ENCODE results near the gene PITPNC1.

The PITPNC1 gene

DNA sequence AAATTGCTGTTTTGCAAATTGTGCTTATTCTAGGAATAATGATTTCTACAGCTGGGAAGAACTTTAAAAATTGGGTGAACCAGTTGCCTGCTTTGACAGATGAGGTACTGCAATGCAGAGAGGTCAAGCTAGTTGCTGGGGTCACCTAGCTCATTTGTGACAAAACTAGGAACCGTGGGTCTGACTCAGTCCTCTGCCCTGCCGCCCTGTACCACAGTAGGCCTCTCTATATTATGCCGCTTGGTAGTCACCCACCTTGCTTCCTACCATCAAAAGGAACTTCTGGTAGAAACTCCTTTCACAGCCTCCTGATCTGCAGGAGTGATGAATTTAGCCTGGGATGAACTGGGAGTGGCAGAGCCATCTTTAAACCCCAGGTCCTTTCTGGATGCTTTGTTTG is 105.7 kb downstream of the PITPNC1 start:
- no peaks in the 10 kb centered on the region for H3K36me3 ChIP-seq (ENCODE audit: control insufficient read depth in 1 of 2, insufficient read depth in 2 of 2, low read length in 2 of 2)
- H3K27ac ChIP-seq (ENCODE audit: low read length) = no peak overlapping the region
- no peaks in the 10 kb centered on the region for H3K4me1 ChIP-seq (ENCODE audit: control insufficient read depth in 1 of 2, insufficient read depth in 2 of 2, low read length in 2 of 2)
- H3K27me3 ChIP-seq (ENCODE audit: low read depth, low read length) = no peaks in the 10 kb centered on the region
- H3K9me3 ChIP-seq (ENCODE audit: control insufficient read depth in 1 of 2, low read length in 2 of 2) = no peaks in the 10 kb centered on the region
- no peak overlapping the region for H3K4me3 ChIP-seq (ENCODE audit: low read depth in 1 of 2, low read length in 2 of 2)

DNA sequence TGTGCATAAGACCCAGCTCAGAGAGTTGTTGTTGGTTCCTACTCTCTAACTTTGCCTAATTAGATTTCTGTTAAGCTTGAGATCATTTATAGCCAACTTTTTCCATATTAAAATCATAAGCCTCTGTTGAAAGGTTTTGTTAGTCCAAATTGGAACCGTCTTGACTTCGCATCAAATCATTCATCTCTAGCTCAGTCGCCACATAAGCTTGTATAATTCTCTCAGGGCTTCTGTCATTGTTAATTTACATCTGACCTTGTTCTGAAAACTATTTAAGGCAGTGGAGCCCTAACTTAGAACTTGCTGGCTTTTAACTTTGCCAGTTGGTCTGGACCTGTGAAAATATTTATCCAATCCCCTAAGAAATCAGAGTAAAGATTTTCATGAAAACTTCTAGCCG is 107.2 kb downstream of the PITPNC1 start:
- Histone ChIP-seq H3K9me3 (ENCODE audit: control insufficient read depth in 1 of 2, low read length in 2 of 2) (no peaks in the 10 kb centered on the region), H3K4me3 (ENCODE audit: low read depth in 1 of 2, low read length in 2 of 2) (no peak overlapping the region), H3K27ac (ENCODE audit: low read length) (no peak overlapping the region), H3K27me3 (ENCODE audit: low read depth, low read length) (no peaks in the 10 kb centered on the region), H3K36me3 (ENCODE audit: control insufficient read depth in 1 of 2, insufficient read depth in 2 of 2, low read length in 2 of 2) (no peaks in the 10 kb centered on the region), H3K4me1 (ENCODE audit: control insufficient read depth in 1 of 2, insufficient read depth in 2 of 2, low read length in 2 of 2) (no peaks in the 10 kb centered on the region)

DNA sequence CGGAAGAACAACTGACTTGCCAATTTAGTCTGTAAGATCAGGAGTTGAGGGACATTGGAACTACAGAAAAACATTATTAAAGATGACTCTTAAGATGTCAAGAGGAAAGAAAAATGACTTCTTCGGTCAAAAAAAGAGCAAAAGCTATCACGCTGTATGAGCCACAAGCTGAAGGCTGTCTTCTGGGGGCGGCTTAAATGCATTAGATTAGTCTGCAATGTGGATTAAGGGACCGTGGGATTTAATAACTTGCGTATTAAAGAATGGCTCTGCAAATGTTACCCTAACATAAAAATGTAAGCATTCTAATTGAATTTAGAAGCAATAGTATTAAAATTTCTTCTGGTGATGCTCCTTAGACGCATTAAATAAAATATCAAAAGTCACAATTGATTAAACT is 108.6 kb downstream of the PITPNC1 start:
- no peaks in the 10 kb centered on the region for H3K27me3 ChIP-seq (ENCODE audit: low read depth, low read length)
- H3K9me3 ChIP-seq (ENCODE audit: control insufficient read depth in 1 of 2, low read length in 2 of 2) = no peaks in the 10 kb centered on the region
- H3K36me3 ChIP-seq (ENCODE audit: control insufficient read depth in 1 of 2, insufficient read depth in 2 of 2, low read length in 2 of 2) = no peaks in the 10 kb centered on the region
- H3K4me1 ChIP-seq (ENCODE audit: control insufficient read depth in 1 of 2, insufficient read depth in 2 of 2, low read length in 2 of 2) = no peaks in the 10 kb centered on the region
- H3K4me3 ChIP-seq (ENCODE audit: low read depth in 1 of 2, low read length in 2 of 2) = no peak overlapping the region
- H3K27ac ChIP-seq (ENCODE audit: low read length) = no peak overlapping the region

DNA sequence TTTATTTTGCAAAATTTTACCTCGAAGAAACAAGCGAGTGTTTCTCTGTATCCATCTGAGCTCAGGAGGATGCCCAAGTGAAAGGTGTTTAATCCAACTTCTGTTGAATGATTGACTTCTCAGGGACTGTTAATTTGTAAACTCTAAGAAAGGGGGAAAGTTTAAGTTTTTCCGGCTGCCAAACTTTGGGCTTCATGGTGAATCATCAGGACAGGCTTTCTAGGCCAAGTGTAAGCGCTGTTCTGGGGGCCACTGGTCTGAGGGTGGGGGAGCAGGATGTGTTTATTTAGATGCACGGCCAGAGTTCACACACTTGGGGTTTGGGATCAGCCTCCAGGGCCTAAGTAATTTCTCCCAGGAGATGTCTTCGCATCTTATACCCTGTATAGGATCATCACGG is 110.4 kb downstream of the PITPNC1 start:
- Histone ChIP-seq H3K27me3 (ENCODE audit: low read depth, low read length) (no peaks in the 10 kb centered on the region), H3K36me3 (ENCODE audit: control insufficient read depth in 1 of 2, insufficient read depth in 2 of 2, low read length in 2 of 2) (no peaks in the 10 kb centered on the region), H3K4me1 (ENCODE audit: control insufficient read depth in 1 of 2, insufficient read depth in 2 of 2, low read length in 2 of 2) (peaks cover 0 to 8% of the 10 kb centered on the region in 2 donors), H3K9me3 (ENCODE audit: control insufficient read depth in 1 of 2, low read length in 2 of 2) (no peaks in the 10 kb centered on the region), H3K27ac (ENCODE audit: low read length) (no peak overlapping the region), H3K4me3 (ENCODE audit: low read depth in 1 of 2, low read length in 2 of 2) (no peak overlapping the region)

DNA sequence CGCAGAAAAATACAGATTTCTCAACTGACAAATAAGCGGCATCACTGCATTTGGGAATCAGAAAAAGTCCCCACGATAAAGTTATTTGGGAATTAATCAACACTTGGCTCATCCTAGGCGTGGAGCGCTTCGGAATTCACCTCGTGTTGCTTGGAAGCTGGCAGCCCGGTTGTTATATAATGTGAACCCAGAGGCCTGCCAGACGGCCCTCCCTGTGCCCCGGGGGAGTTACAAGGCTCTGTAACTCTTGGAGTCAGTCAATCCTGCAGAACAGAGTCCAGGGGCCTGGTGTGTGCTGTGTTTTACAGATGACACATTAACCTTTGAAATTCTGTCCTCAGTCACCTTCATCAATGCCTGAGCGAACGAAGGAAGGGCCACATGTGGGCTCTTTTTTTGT is 111.1 kb downstream of the PITPNC1 start:
- no peaks in the 10 kb centered on the region for H3K36me3 ChIP-seq (ENCODE audit: control insufficient read depth in 1 of 2, insufficient read depth in 2 of 2, low read length in 2 of 2)
- H3K27ac ChIP-seq (ENCODE audit: low read length) = no peak overlapping the region
- no peak overlapping the region for H3K4me3 ChIP-seq (ENCODE audit: low read depth in 1 of 2, low read length in 2 of 2)
- H3K4me1 ChIP-seq (ENCODE audit: control insufficient read depth in 1 of 2, insufficient read depth in 2 of 2, low read length in 2 of 2) = peaks cover 0 to 8% of the 10 kb centered on the region in 2 donors
- no peaks in the 10 kb centered on the region for H3K27me3 ChIP-seq (ENCODE audit: low read depth, low read length)
- no peaks in the 10 kb centered on the region for H3K9me3 ChIP-seq (ENCODE audit: control insufficient read depth in 1 of 2, low read length in 2 of 2)

DNA sequence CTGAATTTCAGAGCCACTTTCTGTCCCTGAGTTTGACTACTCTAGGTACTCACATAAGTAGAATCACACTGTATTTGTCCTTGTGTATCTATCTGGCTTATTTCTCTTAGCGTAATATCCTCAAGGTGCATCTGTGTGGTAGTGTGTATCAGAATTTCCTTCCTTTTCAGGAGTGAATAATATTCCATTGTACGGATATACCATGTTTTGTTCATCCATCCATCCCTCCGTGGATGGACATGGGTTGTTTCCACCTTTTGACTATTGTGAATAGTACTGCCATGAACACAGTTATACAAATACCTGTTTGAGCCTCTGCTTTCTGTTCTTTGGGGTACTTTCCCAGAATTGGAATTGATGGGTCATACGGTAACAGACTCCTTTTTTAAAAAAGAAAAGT is 111.7 kb downstream of the PITPNC1 start:
- no peaks in the 10 kb centered on the region for H3K27me3 ChIP-seq (ENCODE audit: low read depth, low read length)
- no peaks in the 10 kb centered on the region for H3K36me3 ChIP-seq (ENCODE audit: control insufficient read depth in 1 of 2, insufficient read depth in 2 of 2, low read length in 2 of 2)
- peaks cover 0 to 8% of the 10 kb centered on the region in 2 donors for H3K4me1 ChIP-seq (ENCODE audit: control insufficient read depth in 1 of 2, insufficient read depth in 2 of 2, low read length in 2 of 2)
- no peak overlapping the region for H3K27ac ChIP-seq (ENCODE audit: low read length)
- H3K9me3 ChIP-seq (ENCODE audit: control insufficient read depth in 1 of 2, low read length in 2 of 2) = no peaks in the 10 kb centered on the region
- H3K4me3 ChIP-seq (ENCODE audit: low read depth in 1 of 2, low read length in 2 of 2) = no peak overlapping the region

DNA sequence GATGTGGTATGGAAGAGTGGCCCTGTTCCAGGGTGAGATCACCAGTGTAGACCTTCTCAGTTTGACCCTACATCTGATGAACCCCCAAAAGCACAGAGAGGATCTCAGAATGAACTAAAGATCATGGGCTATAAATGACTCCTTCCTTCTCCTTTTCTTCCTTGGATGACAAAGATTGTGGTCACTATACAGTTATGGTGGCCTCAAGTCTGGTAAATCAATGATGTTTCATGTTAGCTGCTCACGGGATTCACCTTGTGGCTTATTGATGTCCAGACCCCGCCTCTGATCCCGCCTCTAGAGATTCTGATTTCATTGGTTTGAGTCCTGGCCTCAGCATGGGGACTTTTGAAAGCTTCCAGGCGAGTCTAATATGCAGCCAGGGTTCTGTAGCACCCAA is 112.2 kb downstream of the PITPNC1 start:
- Histone ChIP-seq H3K4me3 (ENCODE audit: low read depth in 1 of 2, low read length in 2 of 2) (no peak overlapping the region), H3K27me3 (ENCODE audit: low read depth, low read length) (no peaks in the 10 kb centered on the region), H3K9me3 (ENCODE audit: control insufficient read depth in 1 of 2, low read length in 2 of 2) (no peaks in the 10 kb centered on the region), H3K36me3 (ENCODE audit: control insufficient read depth in 1 of 2, insufficient read depth in 2 of 2, low read length in 2 of 2) (no peaks in the 10 kb centered on the region), H3K27ac (ENCODE audit: low read length) (no peak overlapping the region), H3K4me1 (ENCODE audit: control insufficient read depth in 1 of 2, insufficient read depth in 2 of 2, low read length in 2 of 2) (peaks cover 0 to 8% of the 10 kb centered on the region in 2 donors)

DNA sequence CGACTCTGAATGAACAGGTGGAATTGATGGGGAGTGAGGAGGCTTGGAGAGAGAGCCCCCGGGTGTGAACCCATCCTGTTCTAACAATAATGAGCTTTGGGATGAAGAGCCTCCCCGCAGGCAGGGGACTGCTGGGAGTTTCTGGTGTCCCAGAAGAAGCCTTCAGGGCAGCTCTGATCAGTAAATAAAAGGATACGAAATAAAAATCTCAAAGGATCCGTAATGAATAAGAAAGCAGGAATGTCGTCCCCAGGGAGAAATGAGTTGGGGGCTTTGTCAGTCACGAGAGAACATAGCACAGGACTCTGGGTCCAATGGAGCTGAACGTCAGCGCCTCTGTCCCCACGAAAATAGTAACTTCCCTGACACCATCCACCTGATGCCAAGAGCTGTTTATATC is 113.4 kb downstream of the PITPNC1 start:
- no peaks in the 10 kb centered on the region for H3K27me3 ChIP-seq (ENCODE audit: low read depth, low read length)
- H3K4me1 ChIP-seq (ENCODE audit: control insufficient read depth in 1 of 2, insufficient read depth in 2 of 2, low read length in 2 of 2) = peaks cover 0 to 8% of the 10 kb centered on the region in 2 donors
- H3K4me3 ChIP-seq (ENCODE audit: low read depth in 1 of 2, low read length in 2 of 2) = peak overlapping the region; percentile 19 to 44
- peak overlapping the region; percentile 12 for H3K27ac ChIP-seq (ENCODE audit: low read length)
- H3K36me3 ChIP-seq (ENCODE audit: control insufficient read depth in 1 of 2, insufficient read depth in 2 of 2, low read length in 2 of 2) = no peaks in the 10 kb centered on the region
- H3K9me3 ChIP-seq (ENCODE audit: control insufficient read depth in 1 of 2, low read length in 2 of 2) = no peaks in the 10 kb centered on the region

DNA sequence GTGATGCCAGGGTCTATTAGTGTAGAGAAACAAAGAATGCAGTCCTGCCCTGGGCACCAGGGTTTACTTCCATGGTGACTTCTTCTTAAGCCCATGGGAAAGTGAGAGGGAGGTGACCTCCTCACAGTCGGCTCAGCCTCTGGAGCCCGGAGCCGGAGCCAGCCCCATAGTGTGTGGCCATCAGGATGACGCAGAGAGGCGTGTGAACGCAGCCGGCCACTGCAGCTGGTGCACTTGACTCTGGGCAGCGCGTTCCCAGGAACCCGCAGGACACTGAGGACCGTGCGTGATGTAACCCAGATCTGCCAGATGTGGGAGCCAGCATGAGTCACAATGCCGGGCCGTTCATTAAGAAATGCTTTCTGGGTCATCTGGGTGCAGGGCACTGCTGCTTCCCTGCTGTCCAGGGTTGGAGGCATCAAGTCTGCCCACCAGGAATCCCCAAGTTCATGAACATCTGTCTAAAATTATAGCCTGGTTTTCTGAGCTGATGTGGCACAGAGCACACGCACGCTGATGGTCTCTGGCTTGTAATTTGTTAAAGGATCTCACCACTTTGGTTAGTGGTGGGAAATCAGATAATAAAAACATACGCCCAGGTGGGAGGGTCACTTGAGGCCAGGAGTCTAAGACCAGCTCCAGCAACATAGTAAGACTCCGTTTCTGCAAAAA is 114.1 kb downstream of the PITPNC1 start:
- Histone ChIP-seq H3K36me3 (ENCODE audit: control insufficient read depth in 1 of 2, insufficient read depth in 2 of 2, low read length in 2 of 2) (no peaks in the 10 kb centered on the region), H3K27ac (ENCODE audit: low read length) (peak overlapping the region; percentile 12), H3K4me1 (ENCODE audit: control insufficient read depth in 1 of 2, insufficient read depth in 2 of 2, low read length in 2 of 2) (peaks cover 0 to 8% of the 10 kb centered on the region in 2 donors), H3K27me3 (ENCODE audit: low read depth, low read length) (no peaks in the 10 kb centered on the region), H3K4me3 (ENCODE audit: low read depth in 1 of 2, low read length in 2 of 2) (peak overlapping the region; percentile 19 to 44), H3K9me3 (ENCODE audit: control insufficient read depth in 1 of 2, low read length in 2 of 2) (no peaks in the 10 kb centered on the region)

DNA sequence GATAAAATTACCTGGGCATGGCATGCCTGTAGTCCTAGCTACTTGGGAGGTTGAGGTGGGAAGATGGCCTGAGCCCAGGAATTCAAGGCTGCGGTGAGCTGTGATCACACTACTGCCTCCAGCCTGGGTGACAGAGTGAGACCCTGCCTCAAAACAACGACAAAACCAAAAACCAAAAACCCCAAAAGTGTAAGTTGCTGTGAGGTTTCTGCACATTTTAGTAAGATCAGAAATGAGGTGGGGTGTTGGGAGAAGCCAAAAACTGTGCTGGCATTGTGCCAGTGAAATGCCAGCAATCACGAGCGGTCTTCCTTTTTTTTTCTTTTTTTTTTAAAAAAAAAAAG is 114.6 kb downstream of the PITPNC1 start:
- Histone ChIP-seq H3K36me3 (ENCODE audit: control insufficient read depth in 1 of 2, insufficient read depth in 2 of 2, low read length in 2 of 2) (no peaks in the 10 kb centered on the region), H3K4me1 (ENCODE audit: control insufficient read depth in 1 of 2, insufficient read depth in 2 of 2, low read length in 2 of 2) (peaks cover 0 to 8% of the 10 kb centered on the region in 2 donors), H3K9me3 (ENCODE audit: control insufficient read depth in 1 of 2, low read length in 2 of 2) (no peaks in the 10 kb centered on the region), H3K4me3 (ENCODE audit: low read depth in 1 of 2, low read length in 2 of 2) (peak overlapping the region in 1 of 2 donors; percentile 44), H3K27ac (ENCODE audit: low read length) (no peak overlapping the region), H3K27me3 (ENCODE audit: low read depth, low read length) (no peaks in the 10 kb centered on the region)

DNA sequence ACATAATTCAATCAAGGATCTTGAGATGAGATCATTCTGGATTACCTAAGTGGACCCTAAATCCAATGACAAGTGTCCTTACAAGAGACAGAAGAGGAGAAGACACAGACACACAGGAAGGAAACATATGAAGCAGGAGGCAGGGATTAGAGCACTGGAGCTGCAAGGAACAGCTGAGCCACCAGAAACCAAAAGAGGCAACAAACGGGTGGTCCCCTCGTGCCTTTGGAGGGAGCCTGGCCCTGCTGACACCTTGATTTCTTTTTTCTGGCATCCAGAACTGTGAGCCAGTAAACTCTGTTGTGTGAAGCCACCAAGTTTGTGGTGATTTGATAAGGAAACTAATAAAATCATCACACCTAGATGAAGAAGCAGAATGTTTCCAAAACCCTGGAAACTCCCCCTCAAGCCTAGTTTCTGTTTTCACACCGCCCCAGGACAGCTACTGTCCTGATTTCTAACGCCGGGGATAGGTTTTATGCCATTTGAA is 115.2 kb downstream of the PITPNC1 start:
- Histone ChIP-seq H3K27ac (ENCODE audit: low read length) (no peak overlapping the region), H3K4me3 (ENCODE audit: low read depth in 1 of 2, low read length in 2 of 2) (no peak overlapping the region)

More for the DNA sequence above, 115.2 kb downstream of the PITPNC1 start:
- Histone ChIP-seq H3K36me3 (ENCODE audit: control insufficient read depth in 1 of 2, insufficient read depth in 2 of 2, low read length in 2 of 2) (no peaks in the 10 kb centered on the region), H3K9me3 (ENCODE audit: control insufficient read depth in 1 of 2, low read length in 2 of 2) (no peaks in the 10 kb centered on the region), H3K4me1 (ENCODE audit: control insufficient read depth in 1 of 2, insufficient read depth in 2 of 2, low read length in 2 of 2) (peaks cover 0 to 8% of the 10 kb centered on the region in 2 donors), H3K27me3 (ENCODE audit: low read depth, low read length) (no peaks in the 10 kb centered on the region)

Measured in muscle layer of duodenum (tissue), 2 donors.